GM10266 (cell line): ENCODE measurements around the gene COLEC12.

ENCODE experiments used
- DNase-seq: peaks from one replicate; pipeline ENCODE4 v3.0.0; 2012; ENCODE audit errors: extremely low spot score
- TF ChIP-seq, protein P1 (sequence below): IDR thresholded peaks from 2 replicates; pipeline ENCODE4 v1.5.1; 2012; ENCODE audit warnings: mild to moderate bottlenecking, low read depth; ENCODE audit not compliant: control insufficient read depth, insufficient read depth; ENCODE audit errors: missing control alignments

COLEC12 gene

DNA sequence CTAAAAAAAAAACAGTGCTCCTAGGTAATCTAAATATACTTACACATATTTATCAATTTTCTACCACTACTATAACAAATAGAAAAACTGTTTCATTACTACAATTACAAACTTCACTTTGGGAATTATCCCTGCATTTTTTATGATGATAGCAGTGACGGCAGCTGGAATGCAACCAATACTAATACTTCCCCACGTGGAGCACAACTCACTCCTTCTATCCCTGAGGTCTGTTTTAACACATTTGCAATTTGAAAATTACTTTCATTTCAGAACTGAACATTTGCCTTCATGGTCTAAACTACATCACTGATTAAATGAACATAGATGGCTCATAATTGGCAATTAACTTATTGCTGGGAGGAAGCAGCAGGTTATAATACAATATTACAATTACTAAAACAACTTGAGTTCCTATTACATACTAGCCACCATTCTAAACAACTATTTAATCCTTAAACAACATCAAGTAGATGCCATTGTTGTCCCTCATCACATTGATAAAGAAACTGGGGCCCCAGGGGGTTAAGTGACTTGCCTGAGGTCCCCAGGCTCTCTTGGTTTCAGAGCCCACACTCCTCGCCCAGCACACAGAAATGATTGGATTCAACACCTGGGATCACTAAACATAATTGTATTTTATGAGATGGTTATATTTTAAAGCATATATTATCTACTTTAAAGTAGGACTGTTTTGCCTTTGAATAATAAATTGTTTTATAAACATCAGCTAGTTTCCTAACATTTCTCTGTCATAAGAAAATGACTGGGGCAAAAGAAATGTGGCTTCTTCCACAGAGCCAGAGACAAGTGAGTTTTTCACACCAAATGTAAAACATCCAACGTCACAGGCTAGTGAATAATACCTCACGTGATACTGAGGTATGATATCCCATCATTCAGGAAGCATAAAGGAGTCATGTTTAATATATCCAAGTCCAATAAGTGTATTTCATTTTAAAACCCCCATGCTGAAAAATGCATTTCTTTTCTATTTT lies 6.2 kb downstream of the COLEC12 start:
- TF ChIP-seq, protein P1, sequence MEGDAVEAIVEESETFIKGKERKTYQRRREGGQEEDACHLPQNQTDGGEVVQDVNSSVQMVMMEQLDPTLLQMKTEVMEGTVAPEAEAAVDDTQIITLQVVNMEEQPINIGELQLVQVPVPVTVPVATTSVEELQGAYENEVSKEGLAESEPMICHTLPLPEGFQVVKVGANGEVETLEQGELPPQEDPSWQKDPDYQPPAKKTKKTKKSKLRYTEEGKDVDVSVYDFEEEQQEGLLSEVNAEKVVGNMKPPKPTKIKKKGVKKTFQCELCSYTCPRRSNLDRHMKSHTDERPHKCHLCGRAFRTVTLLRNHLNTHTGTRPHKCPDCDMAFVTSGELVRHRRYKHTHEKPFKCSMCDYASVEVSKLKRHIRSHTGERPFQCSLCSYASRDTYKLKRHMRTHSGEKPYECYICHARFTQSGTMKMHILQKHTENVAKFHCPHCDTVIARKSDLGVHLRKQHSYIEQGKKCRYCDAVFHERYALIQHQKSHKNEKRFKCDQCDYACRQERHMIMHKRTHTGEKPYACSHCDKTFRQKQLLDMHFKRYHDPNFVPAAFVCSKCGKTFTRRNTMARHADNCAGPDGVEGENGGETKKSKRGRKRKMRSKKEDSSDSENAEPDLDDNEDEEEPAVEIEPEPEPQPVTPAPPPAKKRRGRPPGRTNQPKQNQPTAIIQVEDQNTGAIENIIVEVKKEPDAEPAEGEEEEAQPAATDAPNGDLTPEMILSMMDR: no peak
- no peak for DNase-seq

DNA sequence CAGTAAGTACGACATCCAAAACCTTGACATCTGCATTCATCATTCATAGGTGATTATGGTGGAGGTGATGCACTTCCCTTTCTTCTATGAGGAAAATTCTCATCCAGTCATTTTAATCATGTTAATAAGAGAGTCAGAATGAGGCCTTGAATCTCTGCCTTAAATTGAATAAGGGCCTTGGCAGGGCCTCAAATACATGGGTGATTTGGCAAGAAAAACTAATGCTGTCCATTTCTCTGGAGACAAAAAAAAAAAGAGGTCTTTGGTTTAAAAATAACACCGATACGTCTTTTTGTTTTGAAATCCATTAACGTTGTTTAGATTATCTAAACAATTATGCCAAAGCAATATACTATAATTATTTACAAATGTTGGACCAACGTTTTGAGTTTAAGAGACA lies 8.1 kb downstream of the COLEC12 start:
- TF ChIP-seq, protein P1: no peak
- DNase-seq: no peak

DNA sequence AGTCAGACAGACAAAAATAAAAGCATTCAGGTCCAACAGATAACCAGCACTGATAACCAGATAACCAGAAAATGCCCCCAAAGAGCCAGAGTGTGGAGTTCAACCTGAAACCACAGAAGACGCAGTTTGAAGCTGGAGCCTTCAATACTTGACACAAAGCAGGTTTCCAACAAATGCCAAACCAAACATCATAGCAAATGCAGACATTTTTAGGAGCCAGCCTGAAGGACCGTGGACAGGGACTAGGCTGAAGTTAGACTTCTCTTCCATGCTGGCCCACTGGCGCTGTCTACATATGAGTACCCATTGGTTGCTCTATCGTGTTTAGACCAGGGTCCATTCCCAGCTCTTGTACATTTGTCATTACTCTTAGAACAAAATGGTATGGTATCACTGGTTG lies 9.9 kb downstream of the COLEC12 start:
- TF ChIP-seq, protein P1: no peak
- no peak for DNase-seq

DNA sequence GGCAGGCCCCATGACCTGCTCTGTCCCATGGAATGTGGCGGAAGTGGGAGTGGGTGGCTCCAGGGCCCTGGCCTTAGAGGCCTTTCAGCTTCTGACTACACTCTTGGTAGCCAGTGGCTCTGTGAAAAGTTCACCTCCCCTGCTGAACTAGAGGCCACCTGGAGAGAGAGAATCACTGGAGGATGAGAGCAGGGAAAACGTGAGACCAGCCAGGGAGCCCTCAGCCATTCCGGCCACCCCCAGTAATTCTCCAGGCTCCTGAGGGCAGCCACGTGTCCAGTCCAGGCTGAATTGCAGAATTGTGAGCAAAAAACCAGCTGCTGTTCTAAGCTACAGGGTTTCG lies 10.5 kb downstream of the COLEC12 start:
- TF ChIP-seq, protein P1: no peak
- no peak for DNase-seq

DNA sequence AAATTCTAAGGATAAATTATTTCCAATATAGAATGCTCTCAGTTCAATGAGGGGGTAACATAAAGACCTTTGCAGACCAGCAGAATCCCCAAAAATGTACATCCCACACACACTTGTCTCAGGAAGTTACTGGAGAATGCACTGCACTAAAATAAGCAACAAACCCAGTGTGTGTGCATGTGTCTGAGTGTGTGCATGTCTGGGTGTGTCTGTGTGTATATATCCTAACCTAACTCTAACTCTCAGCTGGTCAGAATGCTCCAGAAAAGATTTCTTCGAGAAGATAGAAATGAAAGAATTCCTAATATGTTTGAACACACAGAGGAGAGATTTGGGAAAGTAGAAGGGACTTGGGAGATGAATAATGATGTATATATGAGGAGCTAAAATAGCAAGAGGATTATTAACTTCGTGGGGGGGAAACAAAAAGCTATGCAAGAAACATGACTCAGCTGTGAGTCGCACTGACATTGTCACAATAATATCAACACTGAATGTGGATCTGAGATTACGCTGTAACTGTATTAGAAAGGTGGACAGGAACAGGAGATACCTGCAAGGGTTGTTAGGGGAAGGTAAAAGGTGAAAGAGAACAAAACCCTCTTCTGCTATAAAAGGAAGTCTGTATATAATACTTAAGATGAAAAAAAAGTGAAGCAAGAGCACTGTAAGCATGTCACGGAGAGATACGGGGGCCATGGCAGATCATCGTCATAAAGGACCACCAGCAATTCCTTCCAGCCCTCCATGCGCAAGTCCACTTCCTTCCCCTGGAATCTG lies 11.1 kb downstream of the COLEC12 start:
- DNase-seq: no peak
- TF ChIP-seq, protein P1: no peak

DNA sequence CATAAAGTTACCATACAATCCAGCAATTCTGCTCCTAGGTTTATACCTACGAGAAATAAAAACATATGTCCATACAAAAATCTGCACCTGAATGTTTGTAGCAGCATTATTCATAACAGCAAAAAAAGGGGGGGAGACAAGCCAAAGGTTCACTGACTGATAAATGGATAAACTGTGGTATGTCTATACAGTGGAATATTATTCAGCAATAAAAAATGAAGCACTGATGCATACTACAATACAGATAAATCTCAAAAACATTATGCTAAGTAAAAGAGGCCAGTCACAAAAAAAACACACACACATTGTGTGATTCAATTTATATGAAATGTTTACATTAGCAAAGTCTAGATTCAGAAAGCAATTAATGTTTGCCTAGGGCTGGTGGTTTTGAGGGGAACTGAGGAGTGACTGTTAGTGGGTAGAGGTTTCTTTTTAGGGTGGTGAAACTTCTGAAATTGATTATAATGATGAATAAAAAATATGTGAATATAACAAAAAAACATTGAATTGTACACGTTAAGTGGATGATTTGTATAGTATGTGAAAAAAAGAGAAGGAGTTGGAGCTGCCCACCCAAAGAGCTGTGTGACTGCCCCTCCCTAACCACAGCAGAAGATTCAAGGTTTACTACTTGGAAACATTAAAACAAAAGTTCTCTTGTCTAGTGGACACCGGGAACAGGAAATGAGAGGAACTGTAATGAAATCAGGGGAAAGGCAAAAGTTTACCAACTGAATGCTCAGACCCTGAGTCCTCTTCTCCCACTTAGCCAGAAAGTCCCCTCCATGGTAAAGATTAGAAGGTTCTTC lies 13.4 kb downstream of the COLEC12 start:
- no peak for DNase-seq
- TF ChIP-seq, protein P1: no peak
